Placental pericyte (primary cell): Measurements from ENCODE around the gene WNT10A. TPM values are rescaled to one million over a fixed set of nuclear protein-coding genes. Genes with fewer than 3 reads are reported as not detected.

ENCODE experiments used
- small RNA-seq: library from RNA; depleted of rRNA; stranded (forward); fragments of <200 nt; gene quantifications from one replicate; pipeline ENCODE3, GENCODE V24; 2012; ENCODE audit warnings: low replicate concordance
- total RNA-seq: library from RNA; depleted of rRNA; stranded (reverse); fragments of >200 nt; gene quantifications from 2 replicates; pipeline ENCODE4 v1.2.3, GENCODE V29; 2012

The WNT10A gene
- total RNA-seq: not detected in 2 replicates

GRCh38 chr2:218880102-218880858 is at the start of gene WNT10A:
Gene WNT10A (plus strand): TSS chr2:218880852. CDS start chr2:218880996, 144 bp downstream.

GRCh38 chr2:218831378-218831990 is 49.2 kb upstream of the WNT10A start, which contains the start of gene PRKAG3:
Gene PRKAG3 (minus strand): TSS chr2:218831803.

DNA sequence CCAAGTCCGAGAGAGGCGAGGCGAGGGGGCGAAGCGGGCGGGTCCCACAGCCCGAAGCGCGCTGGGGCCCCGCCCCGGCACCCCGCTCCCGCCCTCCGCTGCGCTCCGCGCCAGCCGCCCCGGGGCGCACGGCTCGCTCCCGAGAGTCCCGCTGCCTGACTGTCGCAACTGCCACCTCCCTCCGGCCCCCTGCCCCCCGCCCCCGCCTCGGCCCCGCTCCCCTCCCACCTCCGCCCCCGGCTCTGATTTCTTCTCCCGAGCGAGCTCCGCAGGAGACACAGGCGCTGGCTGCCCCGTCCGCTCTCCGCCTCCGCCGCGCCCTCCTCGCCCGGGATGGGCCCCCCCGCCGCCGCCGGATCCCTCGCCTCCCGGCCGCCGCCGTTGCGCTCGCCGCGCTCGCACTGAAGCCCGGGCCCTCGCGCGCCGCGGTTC is 21.1 kb upstream of the WNT10A start, which contains the start of gene WNT6:
Gene WNT6, plus strand, starts transcription at position 250 of the 432 bp plus-strand sequence. CDS start 233 bp downstream, outside the sequence.

Small RNAs within 50 kb of the gene (small RNA-seq; reads per million reads assigned to genes)
- not detected for gene RNU6-642P

Other genes starting within 250 kb of the WNT10A start
- 11.6 and 25.1 TPM in 2 replicates for gene ZNF142, start 221.2 kb upstream of the WNT10A start, total RNA-seq
- 17.9 and 39.8 TPM in 2 replicates for gene BCS1L, start 221.2 kb upstream of the WNT10A start, total RNA-seq
- 36.1 and 54.0 TPM in 2 replicates for gene RNF25, start 208.8 kb upstream of the WNT10A start, total RNA-seq
- gene STK36, start 208.8 kb upstream of the WNT10A start, total RNA-seq: 24.7 and 33.1 TPM in 2 replicates
- 19.5 and 25.8 TPM in 2 replicates for gene TTLL4, start 170.0 kb upstream of the WNT10A start, total RNA-seq
- gene CYP27A1, start 98.7 kb upstream of the WNT10A start, total RNA-seq: 4.7 and 23.4 TPM in 2 replicates
- not detected in 2 replicates for gene PRKAG3, start 49.0 kb upstream of the WNT10A start, total RNA-seq
- not detected in 2 replicates for gene WNT6, start 21.0 kb upstream of the WNT10A start, total RNA-seq
- gene CDK5R2, start 78.8 kb downstream of the WNT10A start, total RNA-seq: not detected in 2 replicates
- not detected in 2 replicates for gene FEV, start 104.3 kb downstream of the WNT10A start, total RNA-seq
- gene CRYBA2, start 112.6 kb downstream of the WNT10A start, total RNA-seq: not detected in 2 replicates
- gene CFAP65, start 160.7 kb downstream of the WNT10A start, total RNA-seq: not detected in 2 replicates
- under 0.01 TPM in 1 of 2 replicates, not detected in the other for gene IHH, start 180.1 kb downstream of the WNT10A start, total RNA-seq